ENCODE measurements around the gene NXNL1.

Gene NXNL1

DNA sequence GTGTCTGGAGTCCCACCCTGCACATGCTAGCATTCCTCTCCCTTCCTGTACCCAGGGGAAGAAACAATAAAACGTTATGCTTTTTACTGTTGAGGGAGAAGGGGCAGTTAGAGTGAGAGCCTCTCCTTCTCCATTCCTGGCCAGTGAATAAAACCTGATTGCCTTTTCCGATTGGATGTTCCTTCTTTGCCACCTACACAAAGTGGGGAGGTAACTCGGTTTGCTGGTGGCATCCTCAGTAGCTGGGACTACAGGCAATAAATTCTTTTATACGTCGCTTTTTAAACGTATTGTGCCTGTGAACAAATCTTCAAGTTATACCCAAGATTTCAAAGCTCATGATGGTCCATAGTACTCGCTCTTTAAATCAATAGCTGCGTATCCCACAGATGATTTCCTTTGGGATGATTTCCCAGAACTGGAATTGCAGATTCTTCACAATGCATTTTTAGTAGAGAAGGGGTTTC lies 41.5 kb downstream of the NXNL1 start:
- H3K9me3 Mint-ChIP-seq: no peaks in the 10 kb centered on the region
- peaks cover 18% of the 10 kb centered on the region for H3K4me1 Mint-ChIP-seq
- peaks cover 9% of the 10 kb centered on the region for H3K36me3 Mint-ChIP-seq (ENCODE audit: insufficient read depth)
- no peaks in the 10 kb centered on the region for H3K27me3 Mint-ChIP-seq
- peak overlapping the region; percentile 87 for H3K4me3 Mint-ChIP-seq
- no peak for ATAC-seq (replicated peaks; ENCODE audit: extremely low read depth, poor library complexity, severe bottlenecking)
- DNase-seq (ENCODE audit: low spot score in 2 of 2): no peak
- H3K27ac Mint-ChIP-seq (ENCODE audit: low read depth): peak overlapping the region; percentile 76

DNA sequence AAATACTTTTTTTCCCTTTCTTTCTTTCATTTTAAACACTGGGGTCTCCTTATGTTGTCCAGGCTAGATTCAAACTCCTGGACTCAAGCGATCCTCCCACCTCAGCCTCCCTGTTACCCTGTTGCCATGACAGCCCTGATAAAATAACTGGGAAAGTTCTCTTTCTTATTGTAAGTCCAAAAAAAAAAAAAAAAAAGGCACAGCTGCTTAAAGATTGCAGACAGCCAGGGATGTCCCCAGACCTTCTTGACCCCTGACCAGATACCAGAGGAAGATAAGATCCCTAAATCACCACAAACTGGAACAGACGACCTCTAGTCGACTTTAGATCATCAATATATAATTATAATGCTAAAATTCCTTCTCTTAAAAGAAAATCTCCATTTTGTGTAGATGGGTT lies 42.0 kb downstream of the NXNL1 start:
- no peaks in the 10 kb centered on the region for H3K9me3 Mint-ChIP-seq
- H3K36me3 Mint-ChIP-seq (ENCODE audit: insufficient read depth): peaks cover 13% of the 10 kb centered on the region
- H3K4me1 Mint-ChIP-seq: peaks cover 18% of the 10 kb centered on the region
- DNase-seq (ENCODE audit: low spot score in 2 of 2) (no peak), ATAC-seq (replicated peaks; ENCODE audit: extremely low read depth, poor library complexity, severe bottlenecking) (no peak)
- H3K27ac Mint-ChIP-seq (ENCODE audit: low read depth): no peak overlapping the region
- no peaks in the 10 kb centered on the region for H3K27me3 Mint-ChIP-seq
- H3K4me3 Mint-ChIP-seq: peak overlapping the region; percentile 87

DNA sequence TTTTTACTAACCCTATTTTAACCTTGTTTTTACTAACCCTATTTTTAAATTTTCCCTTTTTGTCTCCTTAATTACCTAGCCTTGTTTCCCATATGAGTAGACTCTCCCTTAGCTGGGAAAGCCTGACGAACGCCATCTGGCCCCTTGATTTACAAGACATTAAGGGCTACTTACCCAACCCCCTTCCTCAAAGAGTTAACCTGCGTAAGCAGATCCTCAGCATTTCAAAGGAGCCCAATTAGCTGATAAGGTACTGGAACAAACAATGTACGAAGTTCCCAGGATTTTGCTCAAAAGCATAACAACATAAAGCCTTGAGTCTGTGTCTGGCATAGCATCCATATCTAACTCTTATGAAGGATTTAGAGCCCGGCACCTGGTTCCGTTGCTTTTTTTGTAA lies 45.6 kb downstream of the NXNL1 start:
- ATAC-seq (replicated peaks; ENCODE audit: extremely low read depth, poor library complexity, severe bottlenecking) (no peak), DNase-seq (ENCODE audit: low spot score in 2 of 2) (no peak)
- peaks cover 21% of the 10 kb centered on the region for H3K4me1 Mint-ChIP-seq
- no peak overlapping the region for H3K4me3 Mint-ChIP-seq
- peaks cover 26% of the 10 kb centered on the region for H3K36me3 Mint-ChIP-seq (ENCODE audit: insufficient read depth)
- no peaks in the 10 kb centered on the region for H3K9me3 Mint-ChIP-seq
- H3K27me3 Mint-ChIP-seq: no peaks in the 10 kb centered on the region
- no peak overlapping the region for H3K27ac Mint-ChIP-seq (ENCODE audit: low read depth)

DNA sequence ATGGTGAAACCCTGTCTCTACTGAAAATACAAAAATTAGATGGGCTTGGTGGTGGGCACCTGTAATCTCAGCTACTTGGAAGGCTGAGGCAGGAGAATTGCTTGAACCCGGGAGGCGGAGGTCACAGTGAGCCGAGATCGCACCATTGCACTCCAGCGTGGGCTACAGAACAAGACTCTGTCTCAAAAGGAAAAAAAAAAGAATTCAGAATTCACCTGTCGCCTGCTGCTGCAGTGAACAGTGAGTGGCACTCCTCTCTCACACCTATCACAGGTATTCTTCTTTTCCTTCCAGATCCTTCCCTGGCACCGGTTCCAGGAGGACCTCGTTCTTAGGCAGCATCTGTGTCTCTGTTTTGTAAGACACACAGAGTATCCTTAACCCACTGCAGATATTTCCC lies 46.6 kb downstream of the NXNL1 start:
- ATAC-seq (replicated peaks; ENCODE audit: extremely low read depth, poor library complexity, severe bottlenecking) (no peak), DNase-seq (ENCODE audit: low spot score in 2 of 2) (no peak)
- H3K27ac Mint-ChIP-seq (ENCODE audit: low read depth): no peak overlapping the region
- H3K9me3 Mint-ChIP-seq: no peaks in the 10 kb centered on the region
- H3K36me3 Mint-ChIP-seq (ENCODE audit: insufficient read depth): peaks cover 25% of the 10 kb centered on the region
- no peaks in the 10 kb centered on the region for H3K27me3 Mint-ChIP-seq
- H3K4me1 Mint-ChIP-seq: peaks cover 17% of the 10 kb centered on the region
- no peak overlapping the region for H3K4me3 Mint-ChIP-seq

DNA sequence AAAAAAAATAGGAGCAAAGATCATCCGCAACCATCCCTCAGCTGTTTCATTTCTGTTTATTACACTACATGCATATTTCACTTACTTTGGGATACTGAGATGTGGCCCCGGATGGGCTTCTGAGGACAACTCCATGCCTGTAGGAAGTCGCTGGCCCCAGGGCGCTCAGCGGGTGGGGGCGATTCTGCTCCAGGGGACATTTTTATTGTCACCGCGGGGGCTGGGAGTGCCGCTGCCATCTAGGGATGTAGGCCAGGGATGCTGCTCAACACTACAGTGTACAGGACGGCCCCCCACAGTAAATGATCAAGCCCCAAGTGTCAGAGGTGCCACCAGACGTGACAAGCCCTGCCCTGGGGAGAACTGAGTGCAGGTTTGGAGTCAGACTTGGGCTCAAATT lies 48.9 kb downstream of the NXNL1 start:
- ATAC-seq (replicated peaks; ENCODE audit: extremely low read depth, poor library complexity, severe bottlenecking): no peak
- no peak overlapping the region for H3K4me3 Mint-ChIP-seq
- H3K27ac Mint-ChIP-seq (ENCODE audit: low read depth): no peak overlapping the region
- DNase-seq (ENCODE audit: low spot score in 2 of 2): no peak
- no peaks in the 10 kb centered on the region for H3K9me3 Mint-ChIP-seq
- peaks cover 26% of the 10 kb centered on the region for H3K4me1 Mint-ChIP-seq
- H3K36me3 Mint-ChIP-seq (ENCODE audit: insufficient read depth): peaks cover 26% of the 10 kb centered on the region
- H3K27me3 Mint-ChIP-seq: no peaks in the 10 kb centered on the region

DNA sequence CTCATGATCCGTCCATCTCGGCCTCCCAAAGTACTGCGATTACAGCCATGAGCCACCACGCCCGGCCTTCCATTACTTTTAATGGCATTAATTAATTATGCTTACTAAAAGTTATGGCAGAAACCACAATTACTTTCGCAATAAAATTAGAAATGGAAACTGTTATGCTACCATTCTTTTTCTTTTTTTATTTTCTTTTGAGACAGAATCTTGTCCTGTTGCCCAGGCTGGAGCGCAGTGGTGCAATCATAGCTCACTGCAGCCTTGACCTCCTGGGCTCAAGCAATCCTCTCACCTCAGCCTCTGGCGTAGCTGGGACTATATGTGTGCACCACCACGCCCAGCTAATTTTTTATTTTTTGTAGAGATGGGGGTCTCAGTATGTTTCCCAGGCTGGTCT lies 50.7 kb downstream of the NXNL1 start:
- no peak for DNase-seq (ENCODE audit: low spot score in 2 of 2)

DNA sequence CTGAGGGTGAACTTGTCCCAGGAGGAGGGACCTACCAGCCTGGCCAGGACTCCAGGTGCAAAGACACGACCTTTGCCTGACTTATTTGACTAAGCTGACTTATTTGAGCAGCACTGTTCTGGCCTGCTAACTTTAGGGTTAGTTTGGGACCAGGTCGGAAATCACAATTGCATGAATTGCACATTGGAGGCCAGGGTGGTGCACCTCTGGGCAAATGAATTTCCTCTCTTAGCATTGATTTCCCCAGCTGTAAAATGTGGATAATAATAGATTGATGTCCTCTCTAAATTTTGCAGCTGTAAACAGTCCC lies 53.9 kb downstream of the NXNL1 start:
- peaks cover 28% of the 10 kb centered on the region for H3K36me3 Mint-ChIP-seq (ENCODE audit: insufficient read depth)
- H3K27me3 Mint-ChIP-seq: no peaks in the 10 kb centered on the region
- ATAC-seq (replicated peaks; ENCODE audit: extremely low read depth, poor library complexity, severe bottlenecking) (no peak), DNase-seq (ENCODE audit: low spot score in 2 of 2) (no peak)
- H3K4me1 Mint-ChIP-seq: peaks cover 44% of the 10 kb centered on the region
- H3K4me3 Mint-ChIP-seq: peak overlapping the region; percentile 89
- H3K9me3 Mint-ChIP-seq: no peaks in the 10 kb centered on the region
- H3K27ac Mint-ChIP-seq (ENCODE audit: low read depth): peak overlapping the region; percentile 89

More for the DNA sequence above, 50.7 kb downstream of the NXNL1 start:
- H3K4me3 Mint-ChIP-seq: no peak overlapping the region
- no peaks in the 10 kb centered on the region for H3K9me3 Mint-ChIP-seq
- H3K4me1 Mint-ChIP-seq: peaks cover 40% of the 10 kb centered on the region
- peaks cover 26% of the 10 kb centered on the region for H3K36me3 Mint-ChIP-seq (ENCODE audit: insufficient read depth)
- H3K27me3 Mint-ChIP-seq: no peaks in the 10 kb centered on the region
- H3K27ac Mint-ChIP-seq (ENCODE audit: low read depth): no peak overlapping the region
- ATAC-seq (replicated peaks; ENCODE audit: extremely low read depth, poor library complexity, severe bottlenecking): no peak

DNA sequence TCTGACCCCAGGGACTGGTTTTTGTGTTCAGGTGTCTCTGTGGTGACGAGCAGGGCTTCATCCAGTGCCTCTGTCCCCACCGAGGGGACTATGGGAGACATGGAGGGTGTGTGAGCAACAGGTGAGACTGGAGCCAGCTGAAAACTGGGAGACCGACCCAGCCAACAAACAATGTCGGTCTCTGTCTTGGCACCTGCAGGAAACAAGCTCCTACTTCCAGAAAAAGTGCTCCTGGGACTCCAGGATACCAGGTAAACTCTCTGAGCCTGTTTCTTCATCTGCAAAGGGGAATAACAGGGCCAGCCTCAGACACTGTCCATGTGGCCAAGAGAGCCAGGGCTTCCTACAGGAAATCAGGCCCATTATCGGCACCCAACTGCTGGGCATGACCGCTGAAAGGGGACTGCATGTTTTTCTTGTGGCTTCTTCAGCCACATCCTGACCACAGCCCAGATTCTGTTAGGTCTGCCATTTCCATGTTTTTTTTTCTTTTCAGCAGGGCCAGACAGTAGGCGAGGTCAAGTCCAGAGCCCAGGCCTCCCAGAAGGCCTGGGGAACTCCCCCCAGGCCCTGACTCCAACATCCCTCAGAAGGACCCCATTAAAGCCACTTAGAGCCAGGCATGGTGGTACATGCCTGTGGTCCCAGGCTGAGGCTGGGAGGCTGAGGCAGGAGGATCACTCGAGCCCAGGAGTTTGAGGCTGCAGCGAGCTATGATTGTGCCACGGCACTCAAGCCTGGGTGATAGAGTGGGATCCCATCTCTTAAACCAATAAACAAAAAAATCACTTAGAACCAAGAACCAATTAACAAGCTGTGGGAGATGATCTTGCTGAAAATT lies 54.5 kb downstream of the NXNL1 start:
- H3K27me3 Mint-ChIP-seq: no peaks in the 10 kb centered on the region
- peak overlapping the region; percentile 89 for H3K4me3 Mint-ChIP-seq
- DNase-seq (ENCODE audit: low spot score in 2 of 2) (no peak), ATAC-seq (replicated peaks; ENCODE audit: extremely low read depth, poor library complexity, severe bottlenecking) (peak; percentile 15)
- peaks cover 27% of the 10 kb centered on the region for H3K36me3 Mint-ChIP-seq (ENCODE audit: insufficient read depth)
- no peaks in the 10 kb centered on the region for H3K9me3 Mint-ChIP-seq
- peaks cover 44% of the 10 kb centered on the region for H3K4me1 Mint-ChIP-seq
- peak overlapping the region; percentile 89 for H3K27ac Mint-ChIP-seq (ENCODE audit: low read depth)
